Epithelial cell of esophagus (primary cell): ENCODE measurements around the gene KDELR3.
A peak's percentile ranks its signal among the peaks of the same experiment; 100 is the strongest.

ENCODE experiments used
- DNase-seq: peaks from one replicate; pipeline ENCODE4 v3.0.0; 2010; ENCODE audit warnings: low read depth
- H3K4me3 ChIP-seq: 2 replicates; pipeline ENCODE4 v1.5.1; 2011; ENCODE audit warnings: mild to moderate bottlenecking, low read length, control low read depth
- TF ChIP-seq, protein P1 (sequence below): IDR thresholded peaks from 2 replicates; pipeline ENCODE4 v1.5.1; 2011; ENCODE audit warnings: low read depth, mild to moderate bottlenecking, low read length, control low read depth, inconsistent platforms; ENCODE audit not compliant: insufficient read depth; ENCODE audit errors: missing control alignments

KDELR3 gene

GRCh38 chr22:38423512-38424503 lies 44.1 kb upstream of the KDELR3 start:
- DNase-seq: peak; percentile 38
- TF ChIP-seq, protein P1, sequence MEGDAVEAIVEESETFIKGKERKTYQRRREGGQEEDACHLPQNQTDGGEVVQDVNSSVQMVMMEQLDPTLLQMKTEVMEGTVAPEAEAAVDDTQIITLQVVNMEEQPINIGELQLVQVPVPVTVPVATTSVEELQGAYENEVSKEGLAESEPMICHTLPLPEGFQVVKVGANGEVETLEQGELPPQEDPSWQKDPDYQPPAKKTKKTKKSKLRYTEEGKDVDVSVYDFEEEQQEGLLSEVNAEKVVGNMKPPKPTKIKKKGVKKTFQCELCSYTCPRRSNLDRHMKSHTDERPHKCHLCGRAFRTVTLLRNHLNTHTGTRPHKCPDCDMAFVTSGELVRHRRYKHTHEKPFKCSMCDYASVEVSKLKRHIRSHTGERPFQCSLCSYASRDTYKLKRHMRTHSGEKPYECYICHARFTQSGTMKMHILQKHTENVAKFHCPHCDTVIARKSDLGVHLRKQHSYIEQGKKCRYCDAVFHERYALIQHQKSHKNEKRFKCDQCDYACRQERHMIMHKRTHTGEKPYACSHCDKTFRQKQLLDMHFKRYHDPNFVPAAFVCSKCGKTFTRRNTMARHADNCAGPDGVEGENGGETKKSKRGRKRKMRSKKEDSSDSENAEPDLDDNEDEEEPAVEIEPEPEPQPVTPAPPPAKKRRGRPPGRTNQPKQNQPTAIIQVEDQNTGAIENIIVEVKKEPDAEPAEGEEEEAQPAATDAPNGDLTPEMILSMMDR: no peak

DNA sequence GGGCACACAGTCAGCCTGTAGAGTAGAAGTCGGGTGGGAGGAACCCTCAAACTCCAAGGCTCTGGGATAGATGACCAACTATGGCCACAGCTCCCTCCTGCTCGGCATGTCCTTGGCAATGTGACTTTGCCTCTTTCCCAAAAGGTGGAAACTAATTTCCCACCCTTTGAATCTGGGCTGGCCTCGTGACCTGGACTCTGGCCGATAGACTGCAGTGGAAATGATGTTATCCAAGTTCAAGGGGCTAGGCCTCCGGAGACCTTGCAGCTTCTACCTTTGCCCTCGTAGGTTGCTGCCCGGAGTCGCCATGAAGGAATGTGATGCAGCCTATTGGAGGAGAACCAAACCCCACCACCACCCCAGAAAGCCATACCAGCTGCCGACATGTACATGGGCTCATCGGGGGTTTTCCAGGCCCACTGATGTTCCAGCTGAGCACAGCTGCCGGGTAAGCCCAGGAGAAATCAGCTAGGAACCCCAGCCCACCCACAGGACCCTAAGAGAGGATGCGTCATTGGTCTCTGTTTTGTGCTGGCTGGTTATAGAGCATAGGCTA lies 43.3 kb upstream of the KDELR3 start:
- TF ChIP-seq, protein P1: no peak
- DNase-seq: no peak
- no peak overlapping the region for H3K4me3 ChIP-seq

More at GRCh38 chr22:38423512-38424503, 44.1 kb upstream of the KDELR3 start:
- H3K4me3 ChIP-seq: no peak overlapping the region

- no peak overlapping the region for H3K4me3 ChIP-seq
- DNase-seq: no peak
- TF ChIP-seq, protein P1: no peak
Observed at GRCh38 chr22:38426628-38427027, 41.3 kb upstream of the KDELR3 start.

DNA sequence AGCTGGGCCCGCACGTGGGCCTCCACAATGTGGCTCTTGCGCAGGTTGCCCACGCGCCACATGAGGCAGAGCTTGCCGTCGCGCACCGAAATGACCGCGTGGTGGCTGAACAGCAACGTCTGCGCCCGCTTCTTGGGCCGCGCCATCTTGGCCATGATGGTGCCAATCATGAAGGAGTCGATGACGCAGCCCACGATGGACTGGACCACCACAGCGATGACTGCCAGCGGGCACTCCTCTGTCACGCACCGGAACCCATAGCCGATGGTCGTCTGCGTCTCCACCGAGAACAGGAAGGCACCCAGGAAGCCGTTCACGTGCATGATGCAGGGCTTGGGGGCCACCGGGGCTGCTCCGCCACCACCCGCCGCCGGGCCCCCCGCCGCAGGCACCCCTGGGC lies 40.4 kb upstream of the KDELR3 start:
- H3K4me3 ChIP-seq: no peak overlapping the region
- TF ChIP-seq, protein P1: no peak
- no peak for DNase-seq

DNA sequence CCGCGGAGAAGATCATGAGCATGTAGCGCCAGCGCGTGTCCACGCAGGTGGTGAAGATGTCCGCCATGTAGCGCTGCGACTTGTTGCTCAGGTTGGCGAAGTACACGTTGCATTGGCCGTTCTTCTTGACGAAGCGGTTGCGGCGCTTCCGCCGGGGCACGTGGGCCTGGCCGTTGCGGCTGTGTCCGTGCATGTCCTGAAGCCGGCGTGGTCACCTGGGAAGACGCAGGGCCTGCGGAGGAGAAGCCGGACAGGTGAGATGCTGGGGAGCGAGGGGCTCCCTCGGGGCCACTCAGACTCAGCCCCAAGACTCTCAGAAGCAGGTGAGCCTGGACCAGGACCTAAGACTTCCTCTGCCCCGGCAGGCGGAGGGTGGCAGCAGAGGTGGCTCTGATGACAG lies 40.0 kb upstream of the KDELR3 start:
- no peak overlapping the region for H3K4me3 ChIP-seq
- TF ChIP-seq, protein P1: no peak
- DNase-seq: no peak

DNA sequence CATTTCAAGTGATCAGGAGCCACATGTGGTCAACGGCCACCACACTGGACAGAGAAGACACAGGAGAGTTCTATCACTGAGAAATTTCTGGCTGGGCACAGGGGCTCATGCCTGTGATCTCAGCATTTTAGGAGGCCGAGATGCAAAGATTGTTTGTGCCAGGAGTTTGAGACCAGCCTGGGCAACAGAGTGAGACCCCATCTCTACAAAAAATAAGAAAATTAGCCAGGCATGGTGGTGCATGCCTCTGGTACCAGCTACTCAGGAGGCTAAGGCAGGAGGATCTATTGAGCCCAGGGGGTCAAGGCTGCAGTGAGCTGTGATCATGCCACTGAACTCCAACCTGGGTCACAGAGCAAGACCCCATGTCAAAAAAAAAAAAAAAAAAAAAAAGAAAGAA lies 39.2 kb upstream of the KDELR3 start:
- DNase-seq: no peak
- TF ChIP-seq, protein P1: no peak
- no peak overlapping the region for H3K4me3 ChIP-seq
